Measurements from ENCODE around the gene TCHHL1. TPM values are rescaled to one million over a fixed set of nuclear protein-coding genes. Genes with fewer than 3 reads are reported as not detected.

The TCHHL1 gene
- polyA plus RNA-seq, 1 donor (not counting 4 experiments of a cell fraction or from before 2014, with no cell fraction given): not detected

DNA sequence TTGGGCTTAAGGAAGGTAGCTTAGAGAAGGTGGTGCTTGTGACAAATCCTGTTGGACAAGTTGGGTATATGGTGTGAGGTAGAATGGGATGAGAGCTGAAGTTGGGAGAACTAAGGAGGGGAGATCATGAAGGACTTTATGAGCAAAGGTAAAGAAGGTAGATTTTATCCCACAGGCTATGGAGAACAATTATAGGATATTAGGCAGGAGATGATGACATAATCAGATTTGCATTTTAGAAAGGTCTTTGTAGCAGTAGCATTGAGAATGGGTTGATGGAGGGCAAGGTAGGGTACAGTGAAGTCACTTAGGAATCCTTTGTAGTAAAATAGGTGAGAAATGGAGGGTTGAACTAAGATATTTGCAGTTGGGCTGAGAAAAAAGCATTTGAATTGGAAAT is 41.3 kb upstream of the TCHHL1 start:
- no peaks in the 10 kb centered on the region for H3K79me2 ChIP-seq (ENCODE audit: control insufficient read depth, insufficient read depth, low read length)
- no peak overlapping the region for H2AFZ ChIP-seq (ENCODE audit: control insufficient read depth, low read length)
- H4K20me1 ChIP-seq (ENCODE audit: control insufficient read depth, extremely low read depth, insufficient read depth, low read length): no peaks in the 10 kb centered on the region
- no peak overlapping the region for H3K4me2 ChIP-seq (ENCODE audit: control insufficient read depth, extremely low read depth, insufficient read depth, low read depth, low read length)
- DNase-seq (ENCODE audit: low read depth, low spot score) (no peak), FAIRE-seq (no peak)
- H3K9ac ChIP-seq (ENCODE audit: control insufficient read depth, extremely low read depth, insufficient read depth, low read length): no peak overlapping the region
- no peaks in the 10 kb centered on the region for H3K4me1 ChIP-seq (ENCODE audit: control insufficient read depth, extremely low read depth, insufficient read depth, low read length)
- H3K36me3 ChIP-seq (ENCODE audit: control insufficient read depth in 2 of 2, extremely low read depth in 1 of 2, insufficient read depth in 2 of 2, low read length in 2 of 2): no peaks in the 10 kb centered on the region
- no peaks in the 10 kb centered on the region for H3K9me1 ChIP-seq (ENCODE audit: control insufficient read depth, extremely low read depth, insufficient read depth, low read length)
- dilution Hi-C loops (cut with MboI; ENCODE audit: extremely low pct_ligation_motif_present, low sequenced_read_pairs): no loop called here
- H3K27ac ChIP-seq (ENCODE audit: control insufficient read depth, insufficient read depth, low read length): no peak overlapping the region
- no peak for TF ChIP-seq EZH2 (IDR thresholded peaks at IDR 0.05; ENCODE audit: low read length)
- TF ChIP-seq, protein P1, sequence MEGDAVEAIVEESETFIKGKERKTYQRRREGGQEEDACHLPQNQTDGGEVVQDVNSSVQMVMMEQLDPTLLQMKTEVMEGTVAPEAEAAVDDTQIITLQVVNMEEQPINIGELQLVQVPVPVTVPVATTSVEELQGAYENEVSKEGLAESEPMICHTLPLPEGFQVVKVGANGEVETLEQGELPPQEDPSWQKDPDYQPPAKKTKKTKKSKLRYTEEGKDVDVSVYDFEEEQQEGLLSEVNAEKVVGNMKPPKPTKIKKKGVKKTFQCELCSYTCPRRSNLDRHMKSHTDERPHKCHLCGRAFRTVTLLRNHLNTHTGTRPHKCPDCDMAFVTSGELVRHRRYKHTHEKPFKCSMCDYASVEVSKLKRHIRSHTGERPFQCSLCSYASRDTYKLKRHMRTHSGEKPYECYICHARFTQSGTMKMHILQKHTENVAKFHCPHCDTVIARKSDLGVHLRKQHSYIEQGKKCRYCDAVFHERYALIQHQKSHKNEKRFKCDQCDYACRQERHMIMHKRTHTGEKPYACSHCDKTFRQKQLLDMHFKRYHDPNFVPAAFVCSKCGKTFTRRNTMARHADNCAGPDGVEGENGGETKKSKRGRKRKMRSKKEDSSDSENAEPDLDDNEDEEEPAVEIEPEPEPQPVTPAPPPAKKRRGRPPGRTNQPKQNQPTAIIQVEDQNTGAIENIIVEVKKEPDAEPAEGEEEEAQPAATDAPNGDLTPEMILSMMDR (optimal IDR thresholded peaks at IDR 0.05 in 1 of 3, IDR thresholded peaks at IDR 0.05 in 1 of 3, conservative IDR thresholded peaks at IDR 0.05 in 1 of 3; ENCODE audit: extremely low read depth in 1 of 3, insufficient read depth in 2 of 3, low read length in 3 of 3): no peak
- H3K4me3 ChIP-seq (ENCODE audit: control insufficient read depth in 2 of 3, extremely low read depth in 1 of 3, insufficient read depth in 2 of 3, low read depth in 1 of 3, low read length in 3 of 3): no peak overlapping the region
- no peaks in the 10 kb centered on the region for H3K9me3 ChIP-seq (ENCODE audit: control insufficient read depth, low read depth, low read length)
- peaks cover 6% of the 10 kb centered on the region for H3K27me3 ChIP-seq (ENCODE audit: control insufficient read depth, extremely low read depth, insufficient read depth, low read length)

DNA sequence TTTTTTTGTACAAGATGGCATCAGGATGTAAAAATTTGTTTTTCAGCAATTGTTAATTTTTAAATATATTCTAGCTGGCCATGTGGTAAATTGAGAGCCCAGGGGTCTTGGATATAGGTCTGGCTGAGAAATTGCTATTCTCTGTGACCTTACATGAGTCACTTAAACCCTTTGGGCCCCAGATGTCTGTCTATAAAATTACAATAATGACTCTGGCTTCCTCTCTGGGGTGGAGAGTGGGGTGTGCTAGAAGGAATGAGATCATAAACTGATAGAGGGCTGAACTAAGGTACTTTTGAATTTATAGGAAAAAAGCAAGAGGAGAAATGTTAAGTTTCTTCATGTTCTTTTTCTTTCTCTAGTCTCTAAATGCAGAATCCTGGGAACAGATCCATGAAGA is 38.8 kb upstream of the TCHHL1 start:
- Histone ChIP-seq H2AFZ (ENCODE audit: control insufficient read depth, low read length) (no peak overlapping the region), H3K9me1 (ENCODE audit: control insufficient read depth, extremely low read depth, insufficient read depth, low read length) (no peaks in the 10 kb centered on the region), H3K4me1 (ENCODE audit: control insufficient read depth, extremely low read depth, insufficient read depth, low read length) (no peaks in the 10 kb centered on the region), H3K9ac (ENCODE audit: control insufficient read depth, extremely low read depth, insufficient read depth, low read length) (no peak overlapping the region), H3K27me3 (ENCODE audit: control insufficient read depth, extremely low read depth, insufficient read depth, low read length) (peaks cover 6% of the 10 kb centered on the region), H4K20me1 (ENCODE audit: control insufficient read depth, extremely low read depth, insufficient read depth, low read length) (no peaks in the 10 kb centered on the region), H3K4me3 (ENCODE audit: control insufficient read depth in 2 of 3, extremely low read depth in 1 of 3, insufficient read depth in 2 of 3, low read depth in 1 of 3, low read length in 3 of 3) (no peak overlapping the region), H3K27ac (ENCODE audit: control insufficient read depth, insufficient read depth, low read length) (no peak overlapping the region), H3K36me3 (ENCODE audit: control insufficient read depth in 2 of 2, extremely low read depth in 1 of 2, insufficient read depth in 2 of 2, low read length in 2 of 2) (no peaks in the 10 kb centered on the region), H3K4me2 (ENCODE audit: control insufficient read depth, extremely low read depth, insufficient read depth, low read depth, low read length) (no peak overlapping the region), H3K79me2 (ENCODE audit: control insufficient read depth, insufficient read depth, low read length) (no peaks in the 10 kb centered on the region), H3K9me3 (ENCODE audit: control insufficient read depth, low read depth, low read length) (no peaks in the 10 kb centered on the region)
- DNase-seq (ENCODE audit: low read depth, low spot score) (no peak), FAIRE-seq (no peak)
- dilution Hi-C loops (cut with MboI; ENCODE audit: extremely low pct_ligation_motif_present, low sequenced_read_pairs): no loop called here
- TF ChIP-seq EZH2 (IDR thresholded peaks at IDR 0.05; ENCODE audit: low read length): no peak
- TF ChIP-seq, protein P1 (optimal IDR thresholded peaks at IDR 0.05 in 1 of 3, IDR thresholded peaks at IDR 0.05 in 1 of 3, conservative IDR thresholded peaks at IDR 0.05 in 1 of 3; ENCODE audit: extremely low read depth in 1 of 3, insufficient read depth in 2 of 3, low read length in 3 of 3): no peak

Data from keratinocyte (primary cell).